IMR-90 (cell line): ENCODE measurements around the gene TCF7L2. TPM values are rescaled to one million over a fixed set of nuclear protein-coding genes. Genes with fewer than 3 reads are reported as not detected.

Source experiments
- ATAC-seq: fragments of 200-7000 bp; cut with Tn5 transposase; 2 replicates; pipeline ENCODE4 v1.9.1; 2020; ENCODE audit warnings: low read depth, mild to moderate bottlenecking, moderate library complexity
- BruUV-seq: library from RNA; stranded (reverse); fragments of 400-500 nt; replicated peaks from 2 replicates; lab custom pipeline; 2021; lab: Mats Ljungman, UMichigan
- CTCF ChIA-PET: fragments of 300-600 bp; formaldehyde crosslinking; extraction: SDS; loops from one replicate; lab custom pipeline; 2021; ENCODE audit warnings: antibody characterized with exemption; lab: Yijun Ruan, JAX
- POLR2A ChIA-PET: fragments of 300-600 bp; sonication (Branson Sonifier 250); formaldehyde crosslinking; loops from one replicate; lab custom pipeline; 2022; ENCODE audit warnings: antibody characterized with exemption; ENCODE audit not compliant: unreplicated experiment; lab: Charles Lee
- DNase-seq: peaks from one replicate; pipeline ENCODE4 v3.0.0; 2013
- H2AFZ ChIP-seq: replicated peaks from 2 replicates; pipeline ENCODE3; 2013; ENCODE audit warnings: low read length, mild to moderate bottlenecking; ENCODE audit not compliant: poor library complexity
- H2AK5ac ChIP-seq: 2 replicates; pipeline ENCODE4 v1.6.1; 2013; ENCODE audit warnings: low read depth, low read length, inconsistent platforms
- H2AK9ac ChIP-seq: replicated peaks from 2 replicates; pipeline ENCODE3; 2013; ENCODE audit warnings: mild to moderate bottlenecking, low read depth, low read length, moderate library complexity; ENCODE audit not compliant: poor library complexity
- H2BK120ac ChIP-seq: 2 replicates; pipeline ENCODE4 v1.6.1; 2013; ENCODE audit warnings: low read depth, low read length, inconsistent platforms
- H2BK15ac ChIP-seq: 3 replicates; pipeline ENCODE4 v1.6.1; 2013; ENCODE audit warnings: low read depth, low read length, inconsistent platforms
- H2BK20ac ChIP-seq: 2 replicates; pipeline ENCODE4 v1.6.1; 2013; ENCODE audit warnings: low read depth, mild to moderate bottlenecking, inconsistent platforms, low read length, moderate library complexity
- H2BK5ac ChIP-seq: 2 replicates; pipeline ENCODE4 v1.6.1; 2013; ENCODE audit warnings: mild to moderate bottlenecking, low read depth, low read length, inconsistent platforms; ENCODE audit not compliant: poor library complexity, severe bottlenecking
- H3K14ac ChIP-seq: replicated peaks from 2 replicates; pipeline ENCODE4 v1.6.1; 2013; ENCODE audit warnings: low read depth, low read length, inconsistent platforms
- H3K18ac ChIP-seq: 2 replicates; pipeline ENCODE4 v1.6.1; 2013; ENCODE audit warnings: low read depth, low read length, control low read depth
- H3K23ac ChIP-seq: 2 replicates; pipeline ENCODE4 v1.6.1; 2013; ENCODE audit warnings: low read depth, low read length, inconsistent platforms
- H3K27ac ChIP-seq: 2 replicates; pipeline ENCODE4 v1.5.1; 2013; ENCODE audit warnings: mild to moderate bottlenecking, control low read depth, low read length; ENCODE audit not compliant: insufficient read depth
- H3K27me3 ChIP-seq: 2 replicates; pipeline ENCODE4 v1.6.1; 2013; ENCODE audit warnings: low read length; ENCODE audit not compliant: control insufficient read depth, insufficient read depth
- H3K36me3 ChIP-seq: 2 replicates; pipeline ENCODE4 v1.6.1; 2013; ENCODE audit warnings: low read length, mixed read lengths; ENCODE audit not compliant: control insufficient read depth, insufficient read depth
- H3K4ac ChIP-seq: 2 replicates; pipeline ENCODE4 v1.6.1; 2013; ENCODE audit warnings: low read depth, low read length, inconsistent platforms
- H3K4me1 ChIP-seq: 2 replicates; pipeline ENCODE4 v1.6.1; 2013; ENCODE audit warnings: low read length, mixed read lengths; ENCODE audit not compliant: control insufficient read depth, insufficient read depth
- H3K4me2 ChIP-seq: 2 replicates; pipeline ENCODE4 v1.6.1; 2013; ENCODE audit warnings: low read depth, mild to moderate bottlenecking, control low read depth, low read length, moderate library complexity
- H3K4me3 ChIP-seq: 2 replicates; pipeline ENCODE4 v1.5.1; 2013; ENCODE audit warnings: low read depth, mild to moderate bottlenecking, control low read depth, low read length, moderate library complexity; ENCODE audit not compliant: insufficient read depth
- H3K56ac ChIP-seq: 2 replicates; pipeline ENCODE4 v1.6.1; 2013; ENCODE audit warnings: low read length, inconsistent platforms; ENCODE audit not compliant: insufficient read depth; ENCODE audit errors: extremely low read depth
- H3K79me1 ChIP-seq, 2 experiments: 2 replicates each; pipeline ENCODE4 v1.6.1; 2013; ENCODE audit warnings: low read length in 2 of 2, inconsistent platforms in 1 of 2, low read depth in 1 of 2
- H3K9ac ChIP-seq: 2 replicates; pipeline ENCODE4 v1.6.1; 2013; ENCODE audit warnings: low read depth, low read length, control low read depth
- H3K9me1 ChIP-seq: 2 replicates; pipeline ENCODE4 v1.6.1; 2013; ENCODE audit warnings: low read length, inconsistent platforms; ENCODE audit not compliant: insufficient read depth
- H3K9me3 ChIP-seq: 2 replicates; pipeline ENCODE4 v1.6.1; 2013; ENCODE audit warnings: low read length; ENCODE audit not compliant: control insufficient read depth, insufficient read depth
- H4K20me1 ChIP-seq: 2 replicates; pipeline ENCODE4 v1.6.1; 2013; ENCODE audit warnings: low read length, inconsistent platforms; ENCODE audit not compliant: insufficient read depth
- H4K5ac ChIP-seq: 2 replicates; pipeline ENCODE4 v1.6.1; 2013; ENCODE audit warnings: mild to moderate bottlenecking, low read depth, low read length, control low read depth
- H4K8ac ChIP-seq, 2 experiments: 2 replicates each; pipeline ENCODE4 v1.6.1; 2013; ENCODE audit warnings: low read depth in 2 of 2, low read length in 2 of 2, control low read depth in 1 of 2, inconsistent platforms in 1 of 2
- H4K91ac ChIP-seq: 2 replicates; pipeline ENCODE4 v1.6.1; 2013; ENCODE audit warnings: low read depth, low read length, inconsistent platforms; ENCODE audit not compliant: insufficient read depth
- FOS ChIP-seq: fragments of 150-350 bp; IDR thresholded peaks from 2 replicates; pipeline ENCODE4 v1.6.1; 2016; ENCODE audit warnings: low read depth, low read length
- RCOR1 ChIP-seq: IDR thresholded peaks from 2 replicates; pipeline ENCODE4 v1.6.1; 2012; ENCODE audit warnings: mild to moderate bottlenecking, low read length, improper control_type of control experiment; ENCODE audit not compliant: insufficient replicate concordance
- SMC3 ChIP-seq: fragments of 150-350 bp; IDR thresholded peaks from 2 replicates; pipeline ENCODE4 v1.6.1; 2016; ENCODE audit warnings: low read depth, mild to moderate bottlenecking, antibody characterized with exemption, low read length, moderate library complexity
- WGBS, 2 experiments: methylation state at CpG; one replicate each; pipeline versions ENCODE4 v1.1.5 to v1.1.7; 2013; ENCODE audit warnings: missing lambda C conversion rate in 2 of 2; ENCODE audit not compliant: insufficient read length in 1 of 2; ENCODE audit errors: extremely low coverage in 2 of 2; 5-methylcytosine and 5-hydroxymethylcytosine counted together
- dilution Hi-C: fragments of 300-500 bp; cut with HindIII; formaldehyde crosslinking; loops from one replicate; pipeline ENCODE4 v1.14.3; 2018; ENCODE audit warnings: low sequenced_read_pairs; ENCODE audit not compliant: unreplicated experiment
- in situ Hi-C: fragments of 300-500 bp; cut with MboI; formaldehyde crosslinking; loops from 3 replicates; pipeline ENCODE4 v1.14.3; 2019; ENCODE audit warnings: low sequenced_read_pairs, inconsistent platforms, mixed read lengths
- intact Hi-C: fragments of 100-400 bp; cut with micrococcal nuclease; formaldehyde crosslinking; loops from 2 replicates; pipeline ENCODE4 v1.10.0; 2022
- polyA plus RNA-seq, 3 experiments: library from polyadenylated mRNA; depleted of rRNA; stranded (reverse); fragments of >200 nt; gene quantifications; 2 replicates each; pipeline ENCODE4 v1.2.3, GENCODE V29; 2012; ENCODE audit warnings: low replicate concordance in 1 of 3
- total RNA-seq: library from RNA; depleted of rRNA; stranded (reverse); fragments of >200 nt; gene quantifications from 2 replicates; pipeline ENCODE4 v1.2.3, GENCODE V29; 2012

TCF7L2 gene
- total and polyA plus RNA-seq, 2 of the 4 experiments (the other 2 are of a cell fraction): 1.3 to 12.2 TPM

DNA sequence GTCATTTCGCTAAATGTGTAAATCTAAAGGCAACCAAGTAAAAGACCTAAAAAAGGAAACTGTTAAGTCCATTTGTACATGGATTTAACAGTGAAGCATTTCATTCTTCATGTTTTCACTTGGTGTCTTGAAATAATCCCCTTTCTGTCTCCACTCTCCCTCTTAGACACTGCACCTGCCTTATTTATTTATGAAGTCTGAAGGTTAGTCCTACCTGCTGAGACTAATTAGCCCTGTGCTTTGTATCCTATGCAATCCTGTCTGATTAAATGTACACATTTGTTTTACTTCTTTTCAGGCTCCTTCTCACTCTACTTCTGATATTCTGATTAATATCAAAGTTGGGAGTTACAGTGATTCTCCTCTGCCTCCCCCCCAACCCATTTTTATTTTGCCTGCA lies 1.9 kb upstream of the TCF7L2 start:
- H3K36me3 ChIP-seq: no peaks in the 10 kb centered on the region
- H3K27ac ChIP-seq: no peak overlapping the region
- peaks cover 2% of the 10 kb centered on the region; the same call in 1 of the 2 replicates for H3K4me1 ChIP-seq
- TF ChIP-seq SMC3 (no peak), FOS (no peak), RCOR1 (no peak)
- no peak overlapping the region for H3K56ac ChIP-seq
- H3K79me1 ChIP-seq: peaks cover 0 to 4% of the 10 kb centered on the region in 2 experiments; a peak in 2 of 4 replicates
- no peak overlapping the region for H2BK120ac ChIP-seq
- in situ Hi-C loops (no loop called here), intact Hi-C loops (no loop called here), dilution Hi-C loops (no loop called here)
- no peak overlapping the region for H3K18ac ChIP-seq
- no peak overlapping the region for H2BK15ac ChIP-seq
- no peaks in the 10 kb centered on the region for H3K9me3 ChIP-seq
- no peak overlapping the region for H3K4me3 ChIP-seq
- no peak for DNase-seq
- CTCF ChIA-PET: no interaction called here
- H2BK5ac ChIP-seq: no peak overlapping the region
- WGBS, 2 experiments: 100% methylated on average over 1 of the region's 1 CpG; no CpG with 5 or more reads in 1 of the 2 experiments
- H4K20me1 ChIP-seq: no peaks in the 10 kb centered on the region
- no peak overlapping the region for H3K4ac ChIP-seq
- no peak overlapping the region for H2AK9ac ChIP-seq
- no peak overlapping the region for H4K5ac ChIP-seq
- no peak overlapping the region for H3K14ac ChIP-seq
- H2AFZ ChIP-seq: no peak overlapping the region
- no peak overlapping the region for H2BK20ac ChIP-seq
- no peak overlapping the region for H2AK5ac ChIP-seq
- no peaks in the 10 kb centered on the region for H3K9me1 ChIP-seq
- H4K91ac ChIP-seq: no peak overlapping the region
- BruUV-seq: no TSS peak
- POLR2A ChIA-PET: no interaction called here
- H3K4me2 ChIP-seq: no peak overlapping the region
- H4K8ac ChIP-seq: no peak overlapping the region
- H3K9ac ChIP-seq: no peak overlapping the region
- no peaks in the 10 kb centered on the region for H3K27me3 ChIP-seq
- ATAC-seq: no peak
- no peak overlapping the region for H3K23ac ChIP-seq
